Measurements from ENCODE around the gene MAGI2. TPM values are rescaled to one million over a fixed set of nuclear protein-coding genes. Genes with fewer than 3 reads are reported as not detected.

MAGI2 gene
- total RNA-seq, 1 experiment from 2014 or later, result 0.25 TPM

DNA sequence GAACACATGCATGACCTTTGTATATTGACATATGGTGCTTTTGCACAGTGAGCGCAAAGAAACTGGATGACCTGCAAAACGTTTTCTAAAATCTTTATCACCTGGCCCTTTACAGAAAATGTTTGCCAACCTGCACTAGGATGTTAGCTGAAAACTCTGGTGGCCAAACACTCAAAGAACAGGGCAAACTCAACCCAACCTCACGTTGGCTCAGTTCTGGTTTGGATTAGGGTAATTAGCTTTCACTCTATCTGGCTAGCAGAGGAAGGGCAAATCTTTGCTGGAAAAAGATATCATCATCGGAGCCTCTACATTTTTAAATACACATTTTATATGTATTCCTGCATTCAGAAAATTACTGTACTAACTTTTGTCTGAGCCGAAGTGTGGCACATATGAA lies 966.0 kb downstream of the MAGI2 start:
- ChIA-PET CTCF (no interaction called here), POLR2A (no interaction called here)
- Mint-ChIP-seq H3K9me3 (ENCODE audit: unreplicated experiment) (no peaks in the 10 kb centered on the region), H3K4me1 (ENCODE audit: low read depth, unreplicated experiment) (peaks cover 8% of the 10 kb centered on the region), H3K36me3 (ENCODE audit: insufficient read depth, unreplicated experiment) (no peaks in the 10 kb centered on the region), H3K27me3 (ENCODE audit: insufficient read depth, unreplicated experiment) (no peaks in the 10 kb centered on the region), H3K27ac (ENCODE audit: unreplicated experiment) (no peak overlapping the region), H3K4me3 (ENCODE audit: unreplicated experiment) (no peak overlapping the region)
- H3K9me3 ChIP-seq, result no peaks in the 10 kb centered on the region
- BruUV-seq (replicated peaks), result no TSS peak
- intact Hi-C loops (cut with micrococcal nuclease; ENCODE audit: unreplicated experiment), result loop anchor here (10.0 kb wide), 1 partner anchor 463 kb away; no protein-coding TSS in a partner anchor
- H3K27me3 ChIP-seq (replicated peaks; ENCODE audit: control insufficient read depth, insufficient read depth, low read length), result no peaks in the 10 kb centered on the region
- H3K4me3 ChIP-seq (ENCODE audit: low read depth, low read length), result no peak overlapping the region
- TF ChIP-seq, protein P1, sequence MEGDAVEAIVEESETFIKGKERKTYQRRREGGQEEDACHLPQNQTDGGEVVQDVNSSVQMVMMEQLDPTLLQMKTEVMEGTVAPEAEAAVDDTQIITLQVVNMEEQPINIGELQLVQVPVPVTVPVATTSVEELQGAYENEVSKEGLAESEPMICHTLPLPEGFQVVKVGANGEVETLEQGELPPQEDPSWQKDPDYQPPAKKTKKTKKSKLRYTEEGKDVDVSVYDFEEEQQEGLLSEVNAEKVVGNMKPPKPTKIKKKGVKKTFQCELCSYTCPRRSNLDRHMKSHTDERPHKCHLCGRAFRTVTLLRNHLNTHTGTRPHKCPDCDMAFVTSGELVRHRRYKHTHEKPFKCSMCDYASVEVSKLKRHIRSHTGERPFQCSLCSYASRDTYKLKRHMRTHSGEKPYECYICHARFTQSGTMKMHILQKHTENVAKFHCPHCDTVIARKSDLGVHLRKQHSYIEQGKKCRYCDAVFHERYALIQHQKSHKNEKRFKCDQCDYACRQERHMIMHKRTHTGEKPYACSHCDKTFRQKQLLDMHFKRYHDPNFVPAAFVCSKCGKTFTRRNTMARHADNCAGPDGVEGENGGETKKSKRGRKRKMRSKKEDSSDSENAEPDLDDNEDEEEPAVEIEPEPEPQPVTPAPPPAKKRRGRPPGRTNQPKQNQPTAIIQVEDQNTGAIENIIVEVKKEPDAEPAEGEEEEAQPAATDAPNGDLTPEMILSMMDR (IDR thresholded peaks at IDR 0.05; ENCODE audit: insufficient read depth in 1 of 2, low read depth in 1 of 2, low read length in 1 of 2, severe bottlenecking in 1 of 2, unreplicated experiment in 1 of 2), result no peak
- no peaks in the 10 kb centered on the region for H3K36me3 ChIP-seq (ENCODE audit: control insufficient read depth, insufficient read depth, low read length)
- peak in 1 of 2 experiments; percentile 9 for DNase-seq
- peaks cover 9% of the 10 kb centered on the region; the same call in 1 of the 2 replicates for H3K4me1 ChIP-seq

DNA sequence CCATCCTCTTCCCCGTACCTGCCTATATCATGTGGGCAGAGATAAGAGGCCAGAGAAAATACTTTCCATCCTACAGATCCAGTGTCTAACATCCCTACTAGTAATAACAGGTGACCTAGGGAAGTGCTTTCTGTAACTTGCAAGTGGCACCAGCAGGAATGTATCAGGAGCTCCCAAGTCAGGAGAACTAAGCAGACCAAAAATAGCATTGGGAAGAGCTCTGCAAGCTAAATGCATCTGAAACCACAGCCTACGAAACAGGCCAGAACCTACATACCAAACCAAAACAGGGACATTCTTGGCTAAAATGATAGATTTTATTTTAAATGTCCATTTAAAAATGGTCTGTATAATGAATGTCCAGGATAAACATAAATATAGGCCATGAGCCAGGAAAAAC lies 974.1 kb downstream of the MAGI2 start:
- no peaks in the 10 kb centered on the region for H3K9me3 ChIP-seq
- H3K4me1 ChIP-seq, result no peaks in the 10 kb centered on the region
- Mint-ChIP-seq H3K36me3 (ENCODE audit: insufficient read depth, unreplicated experiment) (no peaks in the 10 kb centered on the region), H3K9me3 (ENCODE audit: unreplicated experiment) (no peaks in the 10 kb centered on the region), H3K4me3 (ENCODE audit: unreplicated experiment) (no peak overlapping the region), H3K4me1 (ENCODE audit: low read depth, unreplicated experiment) (no peaks in the 10 kb centered on the region), H3K27me3 (ENCODE audit: insufficient read depth, unreplicated experiment) (no peaks in the 10 kb centered on the region), H3K27ac (ENCODE audit: unreplicated experiment) (no peak overlapping the region)
- intact Hi-C loops (cut with micrococcal nuclease; ENCODE audit: unreplicated experiment), result no loop called here
- TF ChIP-seq, protein P1 (IDR thresholded peaks at IDR 0.05; ENCODE audit: insufficient read depth in 1 of 2, low read depth in 1 of 2, low read length in 1 of 2, severe bottlenecking in 1 of 2, unreplicated experiment in 1 of 2), result no peak
- no peaks in the 10 kb centered on the region for H3K36me3 ChIP-seq (ENCODE audit: control insufficient read depth, insufficient read depth, low read length)
- H3K4me3 ChIP-seq (ENCODE audit: low read depth, low read length), result no peak overlapping the region
- ChIA-PET CTCF (no interaction called here), POLR2A (no interaction called here)
- DNase-seq, result no peak
- H3K27me3 ChIP-seq (replicated peaks; ENCODE audit: control insufficient read depth, insufficient read depth, low read length), result no peaks in the 10 kb centered on the region
- BruUV-seq (replicated peaks), result no TSS peak

DNA sequence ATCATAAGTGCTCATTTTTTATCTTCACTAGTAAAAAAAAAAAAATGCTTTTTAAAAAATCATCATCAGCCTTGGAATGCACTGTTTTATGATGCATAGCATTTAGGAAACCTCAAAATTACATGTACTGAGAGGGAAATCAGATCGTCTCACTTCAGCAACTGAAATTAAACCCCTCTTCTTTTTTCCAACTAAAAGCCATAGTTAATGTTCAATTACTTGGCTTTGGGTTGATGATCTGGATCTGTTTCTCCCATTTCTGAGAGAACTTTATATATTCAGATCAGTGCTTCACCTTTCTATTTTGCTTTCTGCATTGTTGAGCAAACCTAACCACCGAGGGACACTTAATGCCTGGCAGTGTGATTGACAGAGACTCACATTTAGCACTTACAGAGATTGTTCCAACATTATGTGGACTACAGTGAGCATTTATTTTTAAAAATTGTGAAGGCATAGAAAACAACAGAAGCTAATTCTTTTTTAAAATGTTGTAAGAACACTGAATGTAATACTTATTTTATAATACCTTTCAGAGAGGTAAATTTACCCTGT lies 976.5 kb downstream of the MAGI2 start:
- Mint-ChIP-seq H3K36me3 (ENCODE audit: insufficient read depth, unreplicated experiment) (no peaks in the 10 kb centered on the region), H3K4me3 (ENCODE audit: unreplicated experiment) (no peak overlapping the region), H3K4me1 (ENCODE audit: low read depth, unreplicated experiment) (no peaks in the 10 kb centered on the region), H3K9me3 (ENCODE audit: unreplicated experiment) (no peaks in the 10 kb centered on the region), H3K27ac (ENCODE audit: unreplicated experiment) (no peak overlapping the region), H3K27me3 (ENCODE audit: insufficient read depth, unreplicated experiment) (no peaks in the 10 kb centered on the region)
- Histone ChIP-seq H3K36me3 (ENCODE audit: control insufficient read depth, insufficient read depth, low read length) (no peaks in the 10 kb centered on the region), H3K27me3 (replicated peaks; ENCODE audit: control insufficient read depth, insufficient read depth, low read length) (no peaks in the 10 kb centered on the region), H3K4me3 (ENCODE audit: low read depth, low read length) (no peak overlapping the region), H3K9me3 (no peaks in the 10 kb centered on the region), H3K4me1 (no peaks in the 10 kb centered on the region)
- intact Hi-C loops (cut with micrococcal nuclease; ENCODE audit: unreplicated experiment), result no loop called here
- TF ChIP-seq, protein P1 (IDR thresholded peaks at IDR 0.05; ENCODE audit: insufficient read depth in 1 of 2, low read depth in 1 of 2, low read length in 1 of 2, severe bottlenecking in 1 of 2, unreplicated experiment in 1 of 2), result no peak
- ChIA-PET POLR2A (no interaction called here), CTCF (no interaction called here)
- no peak for DNase-seq
- BruUV-seq (replicated peaks), result no TSS peak
